SK-N-SH (cell line): ENCODE results near the gene HAGH. TPM values are rescaled to one million over a fixed set of nuclear protein-coding genes. Genes with fewer than 3 reads are reported as not detected.

Experiments used
- CTCF ChIA-PET: fragments of 300-600, 350-600 bp; formaldehyde crosslinking; extraction: SDS; loops from one replicate; lab custom pipeline; 2021; lab: Yijun Ruan, JAX
- POLR2A ChIA-PET: fragments of 350-600 bp; sonication (Branson Sonifier 250); formaldehyde crosslinking; extraction: SDS; loops from one replicate; lab custom pipeline; 2020; ENCODE audit warnings: antibody characterized with exemption, inconsistent platforms; lab: Yijun Ruan, JAX
- DNase-seq: peaks from one replicate; pipeline ENCODE4 v3.0.0; 2012
- H2AFZ ChIP-seq: fragments of 200-600 bp; sonication (generic); 2 replicates; pipeline ENCODE4 v1.8.1; 2016; ENCODE audit warnings: antibody characterized with exemption, mild to moderate bottlenecking, low read depth
- H3F3A ChIP-seq: fragments of 200-600 bp; sonication (generic); replicated peaks from 2 replicates; pipeline ENCODE3; 2016; ENCODE audit warnings: antibody characterized with exemption, mild to moderate bottlenecking; ENCODE audit not compliant: insufficient read depth
- H3K27ac ChIP-seq, 2 experiments: fragments of 200-500 bp in 1 of 2; fragments of 200-600 bp in 1 of 2; sonication (Bioruptor generic) in 1 of 2; sonication (generic), shearing (Covaris generic) in 1 of 2; 2 replicates each; pipeline versions ENCODE4 v1.5.1 to v1.6.1; 2014 to 2016; ENCODE audit warnings: low read depth in 2 of 2, inconsistent platforms in 1 of 2, low read length in 1 of 2, mild to moderate bottlenecking in 1 of 2, mixed read lengths in 1 of 2
- H3K27me3 ChIP-seq: fragments of 200-600 bp; sonication (generic), shearing (Covaris generic); 2 replicates; pipeline ENCODE4 v1.6.1; 2016; ENCODE audit warnings: mixed run types; ENCODE audit not compliant: insufficient read depth
- H3K36me3 ChIP-seq, 2 experiments: fragments of 200-500 bp in 1 of 2; fragments of 200-600 bp in 1 of 2; sonication (Bioruptor generic) in 1 of 2; sonication (generic) in 1 of 2; replicated peaks in 1 of 2; 2 replicates each; pipeline versions ENCODE3 to v1.5.1; 2014 to 2016; ENCODE audit warnings: low read length in 1 of 2, mild to moderate bottlenecking in 1 of 2; ENCODE audit not compliant: insufficient read depth in 2 of 2, control insufficient read depth in 1 of 2
- H3K4me1 ChIP-seq, 2 experiments: fragments of 200-500 bp in 1 of 2; fragments of 200-600 bp in 1 of 2; sonication (Bioruptor generic) in 1 of 2; sonication (generic), shearing (Covaris generic) in 1 of 2; 2 replicates each; pipeline versions ENCODE4 v1.5.1 to v1.6.1; 2014 to 2016; ENCODE audit warnings: low read depth in 1 of 2, low read length in 1 of 2, mixed run types in 1 of 2; ENCODE audit not compliant: insufficient read depth in 2 of 2, control insufficient read depth in 1 of 2
- H3K4me2 ChIP-seq: fragments of 200-600 bp; sonication (generic), shearing (Covaris generic); 2 replicates; pipeline ENCODE4 v1.6.1; 2017; ENCODE audit warnings: mixed run types
- H3K4me3 ChIP-seq, 2 experiments: fragments of 200-500 bp in 1 of 2; fragments of 200-600 bp in 1 of 2; sonication (Bioruptor generic) in 1 of 2; sonication (generic), shearing (Covaris generic) in 1 of 2; 2 replicates each; pipeline versions ENCODE4 v1.5.1 to v1.8.1; 2014 to 2016; ENCODE audit warnings: low read depth in 2 of 2, inconsistent platforms in 1 of 2, low read length in 1 of 2, mild to moderate bottlenecking in 1 of 2, mixed read lengths in 1 of 2, moderate library complexity in 1 of 2
- H3K79me2 ChIP-seq: fragments of 200-600 bp; sonication (generic); 2 replicates; pipeline ENCODE4 v1.8.1; 2017; ENCODE audit warnings: mild to moderate bottlenecking; ENCODE audit not compliant: insufficient read depth
- H3K9ac ChIP-seq: fragments of 200-600 bp; sonication (generic); 2 replicates; pipeline ENCODE4 v1.6.1; 2017; ENCODE audit warnings: mixed run types
- H3K9me2 ChIP-seq: fragments of 200-600 bp; sonication (generic); 2 replicates; pipeline ENCODE4 v1.6.1; 2017; ENCODE audit warnings: mixed run types
- H3K9me3 ChIP-seq: fragments of 200-600 bp; sonication (generic); 2 replicates; pipeline ENCODE4 v1.6.1; 2017; ENCODE audit warnings: mixed run types, mild to moderate bottlenecking, moderate library complexity
- H4K20me1 ChIP-seq: fragments of 200-600 bp; sonication (generic); 2 replicates; pipeline ENCODE4 v1.6.1; 2017; ENCODE audit warnings: mild to moderate bottlenecking, mixed run types; ENCODE audit not compliant: insufficient read depth
- CHD2 ChIP-seq: fragments of 150-350 bp; IDR thresholded peaks from 2 replicates; pipeline ENCODE4 v1.6.1; 2018; ENCODE audit warnings: low read length; ENCODE audit not compliant: partially characterized antibody
- EP300 ChIP-seq, 2 experiments: IDR thresholded peaks; 2 replicates each; pipeline versions ENCODE4 v1.4.0 to v1.6.1; 2012; ENCODE audit warnings: borderline replicate concordance in 1 of 2, low read depth in 1 of 2, low read length in 1 of 2
- EZH2phosphoT487 ChIP-seq: fragments of 200-600 bp; sonication (generic); IDR thresholded peaks from 2 replicates; pipeline ENCODE4 v1.6.1; 2017; ENCODE audit warnings: low read depth, mixed run types, mild to moderate bottlenecking, antibody characterized with exemption, moderate library complexity, borderline replicate concordance
- FOXJ3 ChIP-seq: sonication (generic); formaldehyde crosslinking; IDR thresholded peaks from 2 replicates; pipeline ENCODE4 v1.5.1; 2020; ENCODE audit warnings: mild to moderate bottlenecking, missing genetic modification reagents
- GABPA ChIP-seq: IDR thresholded peaks from 2 replicates; pipeline ENCODE4 v1.4.0; 2012; ENCODE audit warnings: low read depth, mild to moderate bottlenecking
- IRF3 ChIP-seq: fragments of 150-350 bp; IDR thresholded peaks from 2 replicates; pipeline ENCODE4 v1.6.1; 2016; ENCODE audit warnings: mild to moderate bottlenecking, low read depth, low read length
- JUND ChIP-seq: IDR thresholded peaks from 2 replicates; pipeline ENCODE4 v1.4.0; 2012
- MEF2A ChIP-seq: IDR thresholded peaks from 2 replicates; pipeline ENCODE4 v1.4.0; 2012; ENCODE audit warnings: low read depth, borderline replicate concordance
- NRF1 ChIP-seq: IDR thresholded peaks from 2 replicates; pipeline ENCODE4 v1.6.1; 2012; ENCODE audit warnings: low read depth, mild to moderate bottlenecking, low read length
- PBX3 ChIP-seq: IDR thresholded peaks from 2 replicates; pipeline ENCODE4; 2012
- RAD21 ChIP-seq: IDR thresholded peaks from 2 replicates; pipeline ENCODE4 v1.6.1; 2012; ENCODE audit warnings: mild to moderate bottlenecking, low read length
- RCOR1 ChIP-seq: fragments of 150-350 bp; IDR thresholded peaks from 2 replicates; pipeline ENCODE4 v1.6.1; 2017; ENCODE audit warnings: antibody characterized with exemption, low read length
- RFX5 ChIP-seq: IDR thresholded peaks from 2 replicates; pipeline ENCODE4 v1.6.1; 2012; ENCODE audit warnings: mild to moderate bottlenecking, improper control_type of control experiment, low read length
- SIN3A ChIP-seq: IDR thresholded peaks from 2 replicates; pipeline ENCODE4 v1.6.1; 2012; ENCODE audit warnings: low read depth, mild to moderate bottlenecking, low read length, moderate library complexity, borderline replicate concordance
- SMC3 ChIP-seq: IDR thresholded peaks from 2 replicates; pipeline ENCODE4 v1.6.1; 2012; ENCODE audit warnings: low read depth, low read length, improper control_type of control experiment
- TEAD4 ChIP-seq: IDR thresholded peaks from 2 replicates; pipeline ENCODE4 v1.4.0; 2012; ENCODE audit warnings: mild to moderate bottlenecking, borderline replicate concordance; ENCODE audit not compliant: insufficient read depth
- USF2 ChIP-seq: fragments of 150-350 bp; IDR thresholded peaks from 2 replicates; pipeline ENCODE4 v1.6.1; 2017; ENCODE audit warnings: antibody characterized with exemption, low read length, low read depth, borderline replicate concordance
- YY1 ChIP-seq: IDR thresholded peaks from 2 replicates; pipeline ENCODE4 v1.4.0; 2012; ENCODE audit warnings: low read depth, mild to moderate bottlenecking
- ZBTB33 ChIP-seq: IDR thresholded peaks from 2 replicates; pipeline ENCODE4 v1.4.0; 2012; ENCODE audit warnings: low read depth, borderline replicate concordance
- WGBS: methylation state at CpG from one replicate; pipeline ENCODE4 v1.1.6; 2017; ENCODE audit warnings: low lambda C conversion rate; 5-methylcytosine and 5-hydroxymethylcytosine counted together
- polyA plus RNA-seq, 3 experiments: library from polyadenylated mRNA; depleted of rRNA; stranded (reverse); fragments of >200 nt; gene quantifications; 2 replicates each; pipeline ENCODE4 v1.2.3, GENCODE V29; 2012

The HAGH gene
- polyA plus RNA-seq, 1 of the 3 experiments (the other 2 are of a cell fraction), result 138 TPM

- no peak overlapping the region for H3K9ac ChIP-seq
- no peaks in the 10 kb centered on the region; a peak in 1 of 4 replicates for H3K4me1 ChIP-seq
- H2AFZ ChIP-seq, result no peak overlapping the region
- H3K4me2 ChIP-seq, result no peak overlapping the region
- H3K4me3 ChIP-seq, result no peak overlapping the region
- WGBS, result no CpG with 5 or more reads among the region's 33 CpGs
- no peaks in the 10 kb centered on the region for H3K79me2 ChIP-seq
- H3K27me3 ChIP-seq, result no peaks in the 10 kb centered on the region
- no peaks in the 10 kb centered on the region for H3K9me2 ChIP-seq
- H4K20me1 ChIP-seq, result no peaks in the 10 kb centered on the region
- no peak for DNase-seq
- peaks cover 0 to 28% of the 10 kb centered on the region in 2 experiments for H3K36me3 ChIP-seq
- CTCF ChIA-PET, result interaction anchor here (1.4 kb wide), 1 partner anchor 9 kb away, joined by 5 read pairs; no protein-coding TSS in a partner anchor
- POLR2A ChIA-PET, result interaction anchor here (2.1 kb wide), 1 partner anchor 11 kb away, joined by 8 read pairs; the partner anchor contains the start of genes NUBP2 and SPSB3
- H3F3A ChIP-seq, result no peaks in the 10 kb centered on the region
- TF ChIP-seq ZBTB33, result no peak
- no peak for TF ChIP-seq YY1
- no peak for TF ChIP-seq RAD21
- H3K27ac ChIP-seq, result no peak overlapping the region
- H3K9me3 ChIP-seq, result no peaks in the 10 kb centered on the region
These were observed 33.6 kb downstream of the HAGH start for GRCh38 chr16:1792836-1793577.

- Histone ChIP-seq H3K4me3 (no peak overlapping the region), H3K79me2 (no peaks in the 10 kb centered on the region), H3K27ac (no peak overlapping the region), H3K9ac (no peak overlapping the region), H4K20me1 (no peaks in the 10 kb centered on the region), H3K4me2 (no peak overlapping the region), H3K4me1 (no peaks in the 10 kb centered on the region; a peak in 1 of 4 replicates), H2AFZ (no peak overlapping the region), H3K27me3 (no peaks in the 10 kb centered on the region), H3K9me2 (no peaks in the 10 kb centered on the region), H3F3A (no peaks in the 10 kb centered on the region), H3K9me3 (no peaks in the 10 kb centered on the region), H3K36me3 (peaks cover 0 to 34% of the 10 kb centered on the region in 2 experiments)
- 93% methylated on average over 16 of the region's 59 CpGs for WGBS
- no peak for DNase-seq
- TF ChIP-seq EZH2phosphoT487, result no peak
- no peak for TF ChIP-seq JUND
- no peak for TF ChIP-seq TEAD4
- TF ChIP-seq FOXJ3 (CRISPR knock-in tag), result no peak
- TF ChIP-seq PBX3, result no peak
- no peak for TF ChIP-seq IRF3
- no peak for TF ChIP-seq RFX5
- no peak for TF ChIP-seq MEF2A
- no peak for TF ChIP-seq SMC3
- no peak for TF ChIP-seq RAD21
- TF ChIP-seq USF2, result no peak
- no peak for TF ChIP-seq YY1
- TF ChIP-seq CHD2, result no peak
- TF ChIP-seq GABPA, result no peak
- no peak for TF ChIP-seq RCOR1
- TF ChIP-seq EP300 (IDR thresholded peaks at IDR 0.05; ENCODE audit: borderline replicate concordance in 1 of 2, low read depth in 1 of 2, low read length in 1 of 2), result no peak
- no peak for TF ChIP-seq SIN3A
- TF ChIP-seq NRF1, result no peak
- ChIA-PET CTCF (interaction anchor here (0.7 to 1.4 kb wide), 2 partner anchors 8 to 10 kb away, joined by 3 to 5 read pairs; partner anchors contain the start of genes NUBP2 and SPSB3), POLR2A (interaction anchor here (2.1 kb wide), 1 partner anchor 10 kb away, joined by 8 read pairs; the partner anchor contains the start of genes NUBP2 and SPSB3)
These were observed 34.4 kb downstream of the HAGH start for GRCh38 chr16:1791943-1792812.
